ENCODE measurements around the gene GDPD4.

Gene GDPD4

GRCh38 chr11:77211040-77211451 is 90.4 kb downstream of the GDPD4 start:
- TF ChIP-seq, protein P1, sequence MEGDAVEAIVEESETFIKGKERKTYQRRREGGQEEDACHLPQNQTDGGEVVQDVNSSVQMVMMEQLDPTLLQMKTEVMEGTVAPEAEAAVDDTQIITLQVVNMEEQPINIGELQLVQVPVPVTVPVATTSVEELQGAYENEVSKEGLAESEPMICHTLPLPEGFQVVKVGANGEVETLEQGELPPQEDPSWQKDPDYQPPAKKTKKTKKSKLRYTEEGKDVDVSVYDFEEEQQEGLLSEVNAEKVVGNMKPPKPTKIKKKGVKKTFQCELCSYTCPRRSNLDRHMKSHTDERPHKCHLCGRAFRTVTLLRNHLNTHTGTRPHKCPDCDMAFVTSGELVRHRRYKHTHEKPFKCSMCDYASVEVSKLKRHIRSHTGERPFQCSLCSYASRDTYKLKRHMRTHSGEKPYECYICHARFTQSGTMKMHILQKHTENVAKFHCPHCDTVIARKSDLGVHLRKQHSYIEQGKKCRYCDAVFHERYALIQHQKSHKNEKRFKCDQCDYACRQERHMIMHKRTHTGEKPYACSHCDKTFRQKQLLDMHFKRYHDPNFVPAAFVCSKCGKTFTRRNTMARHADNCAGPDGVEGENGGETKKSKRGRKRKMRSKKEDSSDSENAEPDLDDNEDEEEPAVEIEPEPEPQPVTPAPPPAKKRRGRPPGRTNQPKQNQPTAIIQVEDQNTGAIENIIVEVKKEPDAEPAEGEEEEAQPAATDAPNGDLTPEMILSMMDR (conservative IDR thresholded peaks at IDR 0.05) = no peak
- TF ChIP-seq ZFX (IDR thresholded peaks at IDR 0.05) = no peak

DNA sequence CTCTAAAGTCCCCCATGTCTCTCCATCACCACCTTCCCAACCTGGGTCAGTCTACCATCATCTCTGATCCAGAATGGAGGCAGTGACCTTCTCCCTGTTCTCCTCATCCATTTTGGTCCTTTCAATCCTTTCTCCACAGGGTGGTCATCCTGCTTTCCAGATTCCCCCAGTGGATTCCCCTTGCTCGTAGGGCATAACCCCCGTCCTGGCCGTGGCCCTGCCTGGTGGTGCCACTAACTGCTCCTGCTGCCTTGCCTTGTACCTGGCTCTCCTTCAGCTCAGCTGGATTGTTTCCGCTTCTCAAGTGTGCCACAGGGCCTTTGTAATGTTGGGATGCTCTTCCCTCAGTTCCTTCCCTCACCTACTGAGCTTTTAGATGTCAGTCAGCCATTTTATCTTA is 91.8 kb downstream of the GDPD4 start:
- no peak overlapping the region for H3K27ac ChIP-seq
- no peak for TF ChIP-seq ZFX (IDR thresholded peaks at IDR 0.05)
- TF ChIP-seq, protein P1 (conservative IDR thresholded peaks at IDR 0.05) = no peak

More at GRCh38 chr11:77211040-77211451, 90.4 kb downstream of the GDPD4 start:
- no peak overlapping the region for H3K27ac ChIP-seq

GRCh38 chr11:77208535-77208934 is 93.0 kb downstream of the GDPD4 start:
- TF ChIP-seq ZFX (IDR thresholded peaks at IDR 0.05) = no peak
- TF ChIP-seq, protein P1 (conservative IDR thresholded peaks at IDR 0.05) = no peak
- H3K27ac ChIP-seq = no peak overlapping the region

GRCh38 chr11:77207618-77208313 is 93.7 kb downstream of the GDPD4 start:
- no peak for TF ChIP-seq ZFX (IDR thresholded peaks at IDR 0.05)
- TF ChIP-seq, protein P1 (conservative IDR thresholded peaks at IDR 0.05) = no peak
- H3K27ac ChIP-seq = no peak overlapping the region

DNA sequence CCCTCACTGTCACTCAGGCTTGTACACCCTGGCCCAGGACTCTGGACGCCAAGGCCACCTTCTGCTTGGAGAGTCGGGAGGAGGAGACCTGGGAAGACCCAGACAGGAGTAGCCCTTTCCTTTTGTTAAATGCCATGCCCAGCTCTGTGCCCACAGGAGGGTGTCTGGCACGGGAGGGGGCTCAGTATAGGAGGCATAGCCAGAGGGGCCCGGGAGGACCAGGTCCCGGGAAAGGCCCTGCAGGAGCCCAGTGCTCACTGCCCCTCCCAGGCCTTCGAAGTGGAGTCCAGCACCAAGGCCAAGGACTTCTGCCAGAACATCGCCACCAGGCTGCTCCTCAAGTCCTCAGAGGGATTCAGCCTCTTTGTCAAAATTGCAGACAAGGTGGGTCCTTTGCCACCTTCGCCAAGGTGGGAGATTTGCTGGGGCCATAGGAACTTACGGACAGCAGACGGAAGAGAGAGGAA is 94.4 kb downstream of the GDPD4 start:
- no peak overlapping the region for H3K27ac ChIP-seq
- TF ChIP-seq, protein P1 (conservative IDR thresholded peaks at IDR 0.05) = no peak
- no peak for TF ChIP-seq ZFX (IDR thresholded peaks at IDR 0.05)

DNA sequence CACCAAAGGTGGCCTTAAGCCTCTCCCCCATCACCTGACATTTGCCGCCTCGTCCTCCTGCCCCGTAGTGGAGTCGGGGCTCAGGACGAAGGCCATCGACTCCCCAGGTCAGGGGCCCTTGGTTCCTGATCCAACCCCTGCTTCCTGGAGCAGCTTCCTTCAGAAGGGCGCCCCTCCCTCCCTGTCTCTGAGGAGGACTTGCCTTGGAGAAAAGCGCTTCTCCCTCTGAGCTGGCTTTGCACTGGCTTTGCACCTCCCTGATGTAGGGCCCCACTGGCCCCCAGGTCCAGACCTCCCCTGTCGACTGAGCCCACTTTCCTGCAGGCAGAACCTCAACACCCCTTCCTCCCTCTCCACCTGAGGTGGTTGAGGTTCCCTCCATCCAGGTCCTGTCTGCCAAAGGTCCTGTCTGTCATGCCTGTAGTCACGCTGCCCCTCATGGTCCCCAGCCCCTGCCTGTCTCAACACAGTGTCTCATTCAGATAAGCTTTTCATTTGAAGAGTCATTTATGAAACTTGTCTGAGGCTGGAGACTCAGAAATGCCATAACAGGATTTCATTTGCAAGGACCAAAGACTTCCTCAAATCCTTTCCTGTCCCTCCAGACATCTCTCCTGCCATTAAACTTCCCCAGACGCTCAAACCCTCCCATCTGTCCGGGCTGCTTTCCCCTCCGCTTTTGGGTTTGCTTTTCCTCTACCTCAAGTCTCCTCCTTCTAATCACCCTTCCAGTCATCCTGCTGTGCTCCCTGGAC is 95.0 kb downstream of the GDPD4 start:
- H3K27ac ChIP-seq = no peak overlapping the region
- TF ChIP-seq, protein P1 (conservative IDR thresholded peaks at IDR 0.05) = no peak
- no peak for TF ChIP-seq ZFX (IDR thresholded peaks at IDR 0.05)
